Measurements from ENCODE around the gene HVCN1.

The HVCN1 gene

GRCh38 chr12:110699591-110700445, 10.9 kb upstream of the HVCN1 start:
- no peak for DNase-seq (ENCODE audit: low read depth)

GRCh38 chr12:110698171-110698902, 9.4 kb upstream of the HVCN1 start:
- peak; percentile 10 for DNase-seq (ENCODE audit: low read depth)

- DNase-seq (ENCODE audit: low read depth), result no peak
These were observed 8.3 kb upstream of the HVCN1 start for GRCh38 chr12:110697236-110697635.

GRCh38 chr12:110696283-110696682, 7.4 kb upstream of the HVCN1 start:
- DNase-seq (ENCODE audit: low read depth), result no peak

GRCh38 chr12:110694330-110694901, 5.5 kb upstream of the HVCN1 start:
- DNase-seq (ENCODE audit: low read depth), result no peak

GRCh38 chr12:110693731-110694130, 4.8 kb upstream of the HVCN1 start:
- DNase-seq (ENCODE audit: low read depth), result no peak

- DNase-seq (ENCODE audit: low read depth), result no peak
These were observed 1.2 kb upstream of the HVCN1 start for GRCh38 chr12:110690127-110690430.

- no peak for DNase-seq (ENCODE audit: low read depth)
These were observed 589 bp upstream of the HVCN1 start for GRCh38 chr12:110689281-110690126.

- no peak for DNase-seq (ENCODE audit: low read depth)
These were observed 1.3 kb downstream of the HVCN1 start for GRCh38 chr12:110687396-110688169.

- DNase-seq (ENCODE audit: low read depth), result no peak
These were observed 2.5 kb downstream of the HVCN1 start for GRCh38 chr12:110686294-110686903.

- no peak for DNase-seq (ENCODE audit: low read depth)
These were observed 4.5 kb downstream of the HVCN1 start for GRCh38 chr12:110684312-110684836.

GRCh38 chr12:110683888-110684287, 5.0 kb downstream of the HVCN1 start:
- no peak for DNase-seq (ENCODE audit: low read depth)

- DNase-seq (ENCODE audit: low read depth), result no peak
These were observed 8.9 kb downstream of the HVCN1 start for GRCh38 chr12:110680032-110680431.

GRCh38 chr12:110679201-110679600, 9.7 kb downstream of the HVCN1 start:
- DNase-seq (ENCODE audit: low read depth), result no peak

- DNase-seq (ENCODE audit: low read depth), result no peak
These were observed 10.9 kb downstream of the HVCN1 start for GRCh38 chr12:110677982-110678381.

GRCh38 chr12:110677206-110677911, 11.6 kb downstream of the HVCN1 start:
- no peak for DNase-seq (ENCODE audit: low read depth)

- no peak for DNase-seq (ENCODE audit: low read depth)
These were observed 12.7 kb downstream of the HVCN1 start for GRCh38 chr12:110676171-110676570.

- no peak for DNase-seq (ENCODE audit: low read depth)
These were observed 18.7 kb downstream of the HVCN1 start for GRCh38 chr12:110670161-110670701.

- no peak for DNase-seq (ENCODE audit: low read depth)
These were observed 19.8 kb downstream of the HVCN1 start for GRCh38 chr12:110669193-110669502.
